HUES6 (cell line): ENCODE results near the gene RSPO3.
"Not testable (repeated sequence)": the region's sequence is repeated elsewhere in the genome, so short reads cannot be mapped to it uniquely, and the experiment has no call there.

Experiments used
- H3K27ac ChIP-seq: 2 replicates; pipeline ENCODE4 v1.7.0; 2013; ENCODE audit warnings: low read depth, mild to moderate bottlenecking, low read length, inconsistent platforms
- H3K27me3 ChIP-seq: 2 replicates; pipeline ENCODE4 v1.6.1; 2013; ENCODE audit warnings: low read length; ENCODE audit not compliant: control insufficient read depth, insufficient read depth
- H3K36me3 ChIP-seq: 2 replicates; pipeline ENCODE4 v1.6.1; 2013; ENCODE audit warnings: low read length; ENCODE audit not compliant: control insufficient read depth, insufficient read depth
- H3K4me1 ChIP-seq: 2 replicates; pipeline ENCODE4 v1.6.1; 2013; ENCODE audit warnings: low read length; ENCODE audit not compliant: control insufficient read depth, insufficient read depth
- H3K4me3 ChIP-seq: 2 replicates; pipeline ENCODE4 v1.5.1; 2013; ENCODE audit warnings: low read depth, low read length
- H3K9ac ChIP-seq: one replicate; pipeline ENCODE4 v1.6.1; 2013; ENCODE audit warnings: mild to moderate bottlenecking, low read length
- H3K9me3 ChIP-seq: 2 replicates; pipeline ENCODE4 v1.6.1; 2013; ENCODE audit warnings: low read depth, low read length; ENCODE audit not compliant: control insufficient read depth, insufficient read depth

Gene RSPO3

GRCh38 chr6:127221201-127221600 is 102.7 kb downstream of the RSPO3 start:
- H3K27ac ChIP-seq = no peak overlapping the region
- H3K9me3 ChIP-seq = no peaks in the 10 kb centered on the region
- H3K4me3 ChIP-seq = no peak overlapping the region
- H3K4me1 ChIP-seq = no peaks in the 10 kb centered on the region
- H3K27me3 ChIP-seq = no peaks in the 10 kb centered on the region
- H3K36me3 ChIP-seq = no peaks in the 10 kb centered on the region
- no peak overlapping the region for H3K9ac ChIP-seq

GRCh38 chr6:127222418-127222817 is 103.9 kb downstream of the RSPO3 start:
- no peak overlapping the region for H3K4me3 ChIP-seq
- H3K36me3 ChIP-seq = no peaks in the 10 kb centered on the region
- H3K27ac ChIP-seq = no peak overlapping the region
- no peaks in the 10 kb centered on the region for H3K9me3 ChIP-seq
- no peaks in the 10 kb centered on the region for H3K27me3 ChIP-seq
- no peak overlapping the region for H3K9ac ChIP-seq
- no peaks in the 10 kb centered on the region for H3K4me1 ChIP-seq

- H3K27me3 ChIP-seq = no peaks in the 10 kb centered on the region
- H3K27ac ChIP-seq = no peak overlapping the region
- H3K36me3 ChIP-seq = no peaks in the 10 kb centered on the region
- H3K9me3 ChIP-seq = no peaks in the 10 kb centered on the region
- H3K9ac ChIP-seq = no peak overlapping the region
- H3K4me3 ChIP-seq = no peak overlapping the region
- H3K4me1 ChIP-seq = no peaks in the 10 kb centered on the region
These were observed 107.0 kb downstream of the RSPO3 start for GRCh38 chr6:127225497-127225896.

- H3K27me3 ChIP-seq, H3K9ac ChIP-seq, H3K36me3 ChIP-seq, H3K9me3 ChIP-seq, H3K27ac ChIP-seq, H3K4me3 ChIP-seq, H3K4me1 ChIP-seq: not testable (repeated sequence)
These were observed 115.3 kb downstream of the RSPO3 start for GRCh38 chr6:127233819-127234218.

- no peaks in the 10 kb centered on the region for H3K4me1 ChIP-seq
- no peaks in the 10 kb centered on the region for H3K9me3 ChIP-seq
- no peak overlapping the region for H3K27ac ChIP-seq
- H3K4me3 ChIP-seq = no peak overlapping the region
- no peaks in the 10 kb centered on the region for H3K27me3 ChIP-seq
- no peak overlapping the region for H3K9ac ChIP-seq
- no peaks in the 10 kb centered on the region for H3K36me3 ChIP-seq
These were observed 125.0 kb downstream of the RSPO3 start for GRCh38 chr6:127243501-127243900.
